ENCODE measurements around the gene LRRC4B. TPM values are rescaled to one million over a fixed set of nuclear protein-coding genes. Genes with fewer than 3 reads are reported as not detected.
A peak's percentile ranks its signal among the peaks of the same experiment; 100 is the strongest.

LRRC4B gene
- total RNA-seq, 1 experiment from 2014 or later = 3.8 TPM

GRCh38 chr19:50549059-50549926 is 18.9 kb downstream of the LRRC4B start:
- H3K27me3 Mint-ChIP-seq (ENCODE audit: low read depth) = peaks cover 60% of the 10 kb centered on the region
- H3K27ac ChIP-seq (ENCODE audit: insufficient read length, low read depth, low read length) = no peak overlapping the region
- H2BK5ac ChIP-seq (ENCODE audit: insufficient read length, low read length) = no peak overlapping the region
- no peak for TF ChIP-seq CTCF (conservative IDR thresholded peaks at IDR 0.05)
- no peaks in the 10 kb centered on the region for H3K4me1 ChIP-seq (ENCODE audit: insufficient read depth, low read length)
- no peak overlapping the region for H3K9ac ChIP-seq (ENCODE audit: extremely low read depth, insufficient read length, low read length)
- H3K4me3 Mint-ChIP-seq = peak overlapping the region in 1 of 2 experiments; percentile 95; a peak in 1 of 5 replicates
- no peak overlapping the region for H2BK12ac ChIP-seq (ENCODE audit: insufficient read length, low read depth, low read length)
- H4K91ac ChIP-seq (ENCODE audit: insufficient read length, low read depth, low read length) = no peak overlapping the region
- no peak overlapping the region for H3K23ac ChIP-seq (ENCODE audit: insufficient read length, low read depth, low read length)
- no peak overlapping the region for H2BK15ac ChIP-seq (ENCODE audit: low read depth, low read length)
- no peak overlapping the region for H2AK5ac ChIP-seq (ENCODE audit: insufficient read length, low read length)
- WGBS (ENCODE audit: extremely low coverage, insufficient read length, low lambda C conversion rate) = no CpG with 5 or more reads among the region's 22 CpGs
- H4K8ac ChIP-seq (replicated peaks; ENCODE audit: insufficient read length, low read depth, low read length) = no peak overlapping the region
- no peaks in the 10 kb centered on the region; a peak in 1 of 5 replicates for H3K9me3 Mint-ChIP-seq
- H3K56ac ChIP-seq (ENCODE audit: insufficient read length, low read depth, low read length) = no peak overlapping the region
- H2BK120ac ChIP-seq (ENCODE audit: low read depth, low read length, poor library complexity, severe bottlenecking) = no peak overlapping the region
- H4K5ac ChIP-seq (ENCODE audit: insufficient read length, low read depth, low read length) = no peak overlapping the region
- no peak overlapping the region for H2AFZ ChIP-seq (ENCODE audit: low read length)
- no peak overlapping the region for H3K18ac ChIP-seq (ENCODE audit: insufficient read length, low read depth, low read length)
- no peak overlapping the region for H3K27ac Mint-ChIP-seq
- peaks cover 4 to 33% of the 10 kb centered on the region in 2 experiments for H3K4me1 Mint-ChIP-seq
- no peak overlapping the region for H3K4me2 ChIP-seq (ENCODE audit: insufficient read depth, insufficient read length, low read length)
- H3K14ac ChIP-seq (ENCODE audit: insufficient read depth, low read length) = no peak overlapping the region
- no peak overlapping the region for H3T11ph ChIP-seq (ENCODE audit: low read length)
- no peaks in the 10 kb centered on the region for H3K23me2 ChIP-seq (ENCODE audit: insufficient read length, low read depth, low read length, poor library complexity, severe bottlenecking)
- H2BK20ac ChIP-seq (ENCODE audit: low read depth, low read length, poor library complexity, severe bottlenecking) = no peak overlapping the region
- H3K27me3 ChIP-seq (ENCODE audit: insufficient read depth, low read length) = no peaks in the 10 kb centered on the region; the same call in 1 of the 2 replicates
- no peaks in the 10 kb centered on the region for H4K20me1 ChIP-seq (ENCODE audit: control insufficient read depth, insufficient read depth, insufficient read length)
- no peak for DNase-seq
- no peak overlapping the region for H3K4ac ChIP-seq (ENCODE audit: low read depth, low read length)
- no peaks in the 10 kb centered on the region for H3K79me2 ChIP-seq (ENCODE audit: insufficient read depth, low read length)
- no peaks in the 10 kb centered on the region for H3K9me3 ChIP-seq (ENCODE audit: control insufficient read depth, low read depth, low read length)
- peaks cover 0 to 5% (median 0%) of the 10 kb centered on the region in 3 experiments; a peak in 1 of 7 replicates for H3K36me3 Mint-ChIP-seq (ENCODE audit: insufficient read depth in 1 of 3, low read depth in 3 of 3)
- no peaks in the 10 kb centered on the region for H3K79me1 ChIP-seq (ENCODE audit: insufficient read depth, low read depth, low read length, poor library complexity, severe bottlenecking)
